ENCODE measurements around the gene NPAS1.

Gene NPAS1

DNA sequence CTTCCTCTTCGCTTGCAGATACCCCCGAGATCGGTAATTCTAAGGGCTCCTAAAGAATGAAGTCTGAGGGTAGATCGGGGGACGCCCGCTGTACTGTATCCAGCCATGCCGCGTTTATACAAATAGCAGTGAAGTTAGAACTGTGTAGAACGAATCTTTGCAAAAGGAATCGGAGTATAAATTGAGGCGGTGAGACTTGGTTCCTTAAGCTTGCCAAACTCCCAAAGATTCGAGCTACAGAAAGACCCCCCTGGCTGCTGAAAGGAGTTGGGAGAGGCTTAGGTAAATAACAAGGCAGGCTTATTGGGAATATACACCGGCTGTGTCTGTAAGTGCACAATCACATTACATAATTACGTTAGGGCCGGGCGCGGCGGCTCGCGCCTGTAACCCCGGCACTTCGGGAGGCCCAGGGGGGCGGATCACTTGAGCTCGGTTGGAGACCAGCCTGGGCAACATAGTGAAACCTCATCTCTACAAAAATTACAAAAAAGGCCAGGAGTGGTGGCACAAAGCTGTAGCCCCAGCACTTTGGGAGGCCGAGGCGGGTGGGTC is 16.5 kb downstream of the NPAS1 start:
- Histone ChIP-seq H3K27me3 (ENCODE audit: insufficient read depth, low read depth) (peaks cover 13% of the 10 kb centered on the region; the same call in 1 of the 2 replicates), H2AFZ (ENCODE audit: low read depth) (peak overlapping the region; percentile 94), H3K9ac (no peak overlapping the region), H3K27ac (no peak overlapping the region), H3K4me3 (IDR thresholded peaks at IDR 0.05; ENCODE audit: insufficient read depth, low read depth, low read length) (no peak overlapping the region), H3K79me2 (ENCODE audit: insufficient read depth, low read depth) (no peaks in the 10 kb centered on the region), H3K4me2 (peak overlapping the region; percentile 89), H3K4me1 (ENCODE audit: low read depth, poor library complexity, severe bottlenecking) (peaks cover 13% of the 10 kb centered on the region), H3K36me3 (ENCODE audit: insufficient read depth) (no peaks in the 10 kb centered on the region), H4K20me1 (ENCODE audit: insufficient read depth) (no peaks in the 10 kb centered on the region)
- TF ChIP-seq, protein P1, sequence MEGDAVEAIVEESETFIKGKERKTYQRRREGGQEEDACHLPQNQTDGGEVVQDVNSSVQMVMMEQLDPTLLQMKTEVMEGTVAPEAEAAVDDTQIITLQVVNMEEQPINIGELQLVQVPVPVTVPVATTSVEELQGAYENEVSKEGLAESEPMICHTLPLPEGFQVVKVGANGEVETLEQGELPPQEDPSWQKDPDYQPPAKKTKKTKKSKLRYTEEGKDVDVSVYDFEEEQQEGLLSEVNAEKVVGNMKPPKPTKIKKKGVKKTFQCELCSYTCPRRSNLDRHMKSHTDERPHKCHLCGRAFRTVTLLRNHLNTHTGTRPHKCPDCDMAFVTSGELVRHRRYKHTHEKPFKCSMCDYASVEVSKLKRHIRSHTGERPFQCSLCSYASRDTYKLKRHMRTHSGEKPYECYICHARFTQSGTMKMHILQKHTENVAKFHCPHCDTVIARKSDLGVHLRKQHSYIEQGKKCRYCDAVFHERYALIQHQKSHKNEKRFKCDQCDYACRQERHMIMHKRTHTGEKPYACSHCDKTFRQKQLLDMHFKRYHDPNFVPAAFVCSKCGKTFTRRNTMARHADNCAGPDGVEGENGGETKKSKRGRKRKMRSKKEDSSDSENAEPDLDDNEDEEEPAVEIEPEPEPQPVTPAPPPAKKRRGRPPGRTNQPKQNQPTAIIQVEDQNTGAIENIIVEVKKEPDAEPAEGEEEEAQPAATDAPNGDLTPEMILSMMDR (conservative IDR thresholded peaks at IDR 0.05; ENCODE audit: low read depth, low read length), result peak; percentile 41

DNA sequence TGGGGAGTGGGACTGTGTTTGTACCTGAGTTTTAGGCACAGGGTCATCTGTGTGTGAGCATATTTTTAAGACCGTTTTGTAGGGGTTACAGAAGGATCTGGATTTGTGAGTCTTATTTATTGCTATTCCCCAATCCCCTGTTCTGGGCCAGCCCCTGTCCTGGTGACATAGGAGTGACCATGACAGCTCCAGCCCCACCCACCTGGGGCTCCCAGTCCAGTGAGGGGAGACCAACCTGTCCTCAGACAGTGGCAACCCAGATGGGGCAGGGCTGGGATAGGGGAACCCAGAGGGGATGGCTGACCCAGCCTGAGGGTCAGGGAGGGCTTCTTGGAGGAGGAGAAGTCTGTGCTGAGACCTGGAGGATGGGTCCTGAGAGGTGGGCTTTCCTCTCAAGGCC is 18.1 kb downstream of the NPAS1 start:
- peaks cover 13% of the 10 kb centered on the region for H3K4me1 ChIP-seq (ENCODE audit: low read depth, poor library complexity, severe bottlenecking)
- no peak overlapping the region for H2AFZ ChIP-seq (ENCODE audit: low read depth)
- H3K4me3 ChIP-seq (IDR thresholded peaks at IDR 0.05; ENCODE audit: insufficient read depth, low read depth, low read length), result no peak overlapping the region
- H3K9ac ChIP-seq, result no peak overlapping the region
- no peaks in the 10 kb centered on the region for H4K20me1 ChIP-seq (ENCODE audit: insufficient read depth)
- peaks cover 6% of the 10 kb centered on the region; the same call in 1 of the 2 replicates for H3K27me3 ChIP-seq (ENCODE audit: insufficient read depth, low read depth)
- H3K4me2 ChIP-seq, result no peak overlapping the region
- H3K36me3 ChIP-seq (ENCODE audit: insufficient read depth), result no peaks in the 10 kb centered on the region
- H3K27ac ChIP-seq, result no peak overlapping the region
- TF ChIP-seq, protein P1 (conservative IDR thresholded peaks at IDR 0.05; ENCODE audit: low read depth, low read length), result no peak
- H3K79me2 ChIP-seq (ENCODE audit: insufficient read depth, low read depth), result no peaks in the 10 kb centered on the region

DNA sequence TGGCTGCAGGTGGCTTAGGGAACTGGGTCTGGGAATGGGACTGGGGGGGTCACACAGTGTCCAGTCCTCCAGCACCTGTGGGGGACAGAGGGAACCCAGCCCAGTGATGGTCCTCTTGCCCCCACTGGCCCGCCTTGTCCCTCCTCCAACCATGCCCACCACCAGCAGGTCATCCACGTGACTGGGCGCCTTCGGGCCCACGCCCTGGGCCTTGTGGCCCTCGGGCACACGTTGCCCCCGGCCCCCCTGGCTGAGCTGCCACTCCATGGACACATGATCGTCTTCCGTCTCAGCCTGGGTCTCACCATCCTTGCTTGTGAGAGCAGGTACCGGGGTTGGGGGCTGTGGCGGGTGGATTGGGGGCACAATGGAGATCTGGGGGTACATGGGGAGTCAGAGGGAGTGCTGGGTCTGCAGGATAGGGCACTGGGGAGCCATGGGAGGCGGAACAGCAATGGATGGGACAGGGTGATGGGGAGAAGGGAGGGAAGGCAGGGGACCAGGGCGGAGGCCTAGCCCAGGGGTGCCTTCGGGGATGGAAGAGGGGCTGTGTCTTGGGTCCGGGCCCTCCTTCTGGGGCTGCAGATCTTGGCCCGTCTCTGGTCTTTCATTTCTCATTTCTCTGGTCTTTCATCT is 19.7 kb downstream of the NPAS1 start:
- peaks cover 13% of the 10 kb centered on the region for H3K4me1 ChIP-seq (ENCODE audit: low read depth, poor library complexity, severe bottlenecking)
- TF ChIP-seq, protein P1 (conservative IDR thresholded peaks at IDR 0.05; ENCODE audit: low read depth, low read length), result no peak
- H3K4me3 ChIP-seq (IDR thresholded peaks at IDR 0.05; ENCODE audit: insufficient read depth, low read depth, low read length), result no peak overlapping the region
- H4K20me1 ChIP-seq (ENCODE audit: insufficient read depth), result no peaks in the 10 kb centered on the region
- no peaks in the 10 kb centered on the region for H3K36me3 ChIP-seq (ENCODE audit: insufficient read depth)
- H3K4me2 ChIP-seq, result no peak overlapping the region
- H3K9ac ChIP-seq, result no peak overlapping the region
- peaks cover 6% of the 10 kb centered on the region; the same call in 1 of the 2 replicates for H3K27me3 ChIP-seq (ENCODE audit: insufficient read depth, low read depth)
- H2AFZ ChIP-seq (ENCODE audit: low read depth), result no peak overlapping the region
- no peak overlapping the region for H3K27ac ChIP-seq
- H3K79me2 ChIP-seq (ENCODE audit: insufficient read depth, low read depth), result no peaks in the 10 kb centered on the region

DNA sequence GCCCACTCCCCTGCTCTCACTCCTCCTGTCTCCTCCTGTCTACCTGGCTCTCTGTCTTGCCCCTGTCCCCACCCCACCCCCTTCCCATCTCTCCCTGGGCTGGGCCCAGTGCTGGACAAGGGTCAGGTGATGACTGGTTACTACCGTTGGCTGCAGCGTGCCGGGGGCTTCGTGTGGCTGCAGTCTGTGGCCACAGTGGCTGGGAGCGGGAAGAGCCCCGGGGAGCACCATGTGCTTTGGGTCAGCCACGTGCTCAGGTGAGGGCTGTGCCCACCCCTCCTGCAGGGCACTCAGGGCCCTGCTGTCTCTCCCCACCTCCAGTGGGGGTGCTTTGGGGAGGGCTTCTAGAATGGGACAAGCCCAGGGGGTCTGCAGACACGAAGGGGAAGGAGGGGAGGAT is 21.2 kb downstream of the NPAS1 start:
- TF ChIP-seq, protein P1 (conservative IDR thresholded peaks at IDR 0.05; ENCODE audit: low read depth, low read length), result no peak
- no peaks in the 10 kb centered on the region for H3K36me3 ChIP-seq (ENCODE audit: insufficient read depth)
- no peak overlapping the region for H3K4me3 ChIP-seq (IDR thresholded peaks at IDR 0.05; ENCODE audit: insufficient read depth, low read depth, low read length)
- peaks cover 8% of the 10 kb centered on the region for H3K4me1 ChIP-seq (ENCODE audit: low read depth, poor library complexity, severe bottlenecking)
- H3K9ac ChIP-seq, result no peak overlapping the region
- no peaks in the 10 kb centered on the region for H4K20me1 ChIP-seq (ENCODE audit: insufficient read depth)
- H2AFZ ChIP-seq (ENCODE audit: low read depth), result no peak overlapping the region
- H3K27me3 ChIP-seq (ENCODE audit: insufficient read depth, low read depth), result no peaks in the 10 kb centered on the region
- no peak overlapping the region for H3K27ac ChIP-seq
- H3K79me2 ChIP-seq (ENCODE audit: insufficient read depth, low read depth), result no peaks in the 10 kb centered on the region
- no peak overlapping the region for H3K4me2 ChIP-seq

Data from KMS-11 (cell line).